Spleen (tissue), 11 donors: ENCODE data around the gene THSD7A. TPM values are rescaled to one million over a fixed set of nuclear protein-coding genes. Genes with fewer than 3 reads are reported as not detected.

ENCODE experiments used
- DNase-seq: peaks from one replicate; pipeline ENCODE4 v3.0.0-alpha.2; 2020
- H3K27ac ChIP-seq, 8 donors: fragments of 200-600 bp; sonication (generic) in 7 of 8; 1 replicate in 4 of 8; 2 replicates in 4 of 8; pipeline versions ENCODE4 v1.5.0 to v1.8.0; 2016 to 2021; ENCODE audit warnings: inconsistent platforms in 4 of 8, mild to moderate bottlenecking in 4 of 8, moderate library complexity in 1 of 8
- H3K27me3 ChIP-seq, 7 donors: fragments of 200-600 bp; sonication (generic) in 6 of 7; replicated peaks in 1 of 7; 1 replicate in 4 of 7; 2 replicates in 3 of 7; pipeline versions ENCODE4 v1.5.0 to v1.8.0; 2016 to 2021; ENCODE audit warnings: inconsistent platforms in 3 of 7, mild to moderate bottlenecking in 1 of 7
- H3K36me3 ChIP-seq, 6 donors: fragments of 200-600 bp; sonication (generic) in 5 of 6; 1 replicate in 4 of 6; 2 replicates in 2 of 6; pipeline versions ENCODE4 v1.5.0 to v1.8.0; 2016 to 2021; ENCODE audit warnings: inconsistent platforms in 2 of 6
- H3K4me1 ChIP-seq, 6 donors: fragments of 200-600 bp; sonication (generic) in 5 of 6; 1 replicate in 3 of 6; 2 replicates in 3 of 6; pipeline versions ENCODE4 v1.5.0 to v1.8.0; 2016 to 2021; ENCODE audit warnings: inconsistent platforms in 3 of 6
- H3K4me3 ChIP-seq, 8 donors: fragments of 200-600 bp; sonication (generic) in 7 of 8; 1 replicate in 4 of 8; 2 replicates in 4 of 8; pipeline versions ENCODE4 v1.5.0 to v1.8.0; 2016 to 2021; ENCODE audit warnings: inconsistent platforms in 4 of 8, mild to moderate bottlenecking in 4 of 8, moderate library complexity in 2 of 8
- H3K9me3 ChIP-seq, 8 donors: fragments of 200-600 bp; sonication (generic) in 7 of 8; 1 replicate in 4 of 8; 2 replicates in 4 of 8; pipeline versions ENCODE4 v1.5.0 to v1.8.0; 2016 to 2021; ENCODE audit warnings: inconsistent platforms in 4 of 8
- POLR2A ChIP-seq, 3 donors: fragments of 450-650 bp; IDR thresholded peaks; one replicate each; pipeline ENCODE4 v1.5.1; 2017; ENCODE audit warnings: antibody characterized with exemption in 3 of 3, mild to moderate bottlenecking in 1 of 3
- POLR2AphosphoS5 ChIP-seq, 3 donors: sonication (generic); formaldehyde crosslinking; IDR thresholded peaks; one replicate each; pipeline ENCODE4 v1.5.1; 2017; ENCODE audit warnings: antibody characterized with exemption in 3 of 3
- WGBS, 5 donors: extraction: QIAGEN DNeasy Blood & Tissue Kit in 3 of 5; methylation state at CpG; one replicate each; pipeline versions ENCODE4 v1.1.5 to v1.1.7; 2013 to 2018; 5-methylcytosine and 5-hydroxymethylcytosine counted together
- intact Hi-C: fragments of 100-400 bp; cut with DNase I; formaldehyde crosslinking; loops from one replicate; pipeline ENCODE4 v1.15.0; 2023; ENCODE audit warnings: low total_unique reads
- polyA plus RNA-seq, 3 donors: library from polyadenylated mRNA; stranded (reverse); fragments of 200-250 nt; gene quantifications; one replicate each; pipeline ENCODE4 v1.2.1, GENCODE V29; 2013
- total RNA-seq, 7 donors: library from RNA; depleted of rRNA in 3 of 7; stranded (reverse); fragments of >200 nt in 3 of 7; fragmentation: NEBNext Ultra II Directional in 4 of 7; extraction: Animal tissue kit (Norgen Biotek cat#: 25700) in 4 of 7; gene quantifications; one replicate each; pipeline versions ENCODE4 v1.1.0 to v1.2.1, GENCODE V29; 2016 to 2021
- TF ChIP-seq, protein P1 (sequence below), 11 experiments: fragments of 200-600 bp in 7 of 11; fragments of 450-650 bp in 4 of 11; sonication (generic) in 4 of 11; IDR thresholded peaks in 8 of 11; conservative IDR thresholded peaks in 3 of 11; 1 replicate in 7 of 11; 2 replicates in 4 of 11; pipeline versions ENCODE4 v1.4.0 to v1.8.0; 2016 to 2021; ENCODE audit warnings: antibody characterized with exemption in 11 of 11, inconsistent platforms in 4 of 11, mild to moderate bottlenecking in 1 of 11
- donor health status: healthy with polysubstance abuse.
- donor health status: DM: no; HTN: no; CAD: no; lungs with moderate emphysema.
- donor health status: DM: no; HTN: no; CAD: no.
- donor health status: Bipolar disorder and iron deficiency.
- donor health status: healthy.
- donor health status: DM: no; HTN: no; CAD: no.
- donor health status: DM: yes; HTN: yes; CAD: no.

Gene THSD7A
- total and polyA plus RNA-seq, 10 donors, result 0.29 to 8.7 (median 4.2) TPM

DNA sequence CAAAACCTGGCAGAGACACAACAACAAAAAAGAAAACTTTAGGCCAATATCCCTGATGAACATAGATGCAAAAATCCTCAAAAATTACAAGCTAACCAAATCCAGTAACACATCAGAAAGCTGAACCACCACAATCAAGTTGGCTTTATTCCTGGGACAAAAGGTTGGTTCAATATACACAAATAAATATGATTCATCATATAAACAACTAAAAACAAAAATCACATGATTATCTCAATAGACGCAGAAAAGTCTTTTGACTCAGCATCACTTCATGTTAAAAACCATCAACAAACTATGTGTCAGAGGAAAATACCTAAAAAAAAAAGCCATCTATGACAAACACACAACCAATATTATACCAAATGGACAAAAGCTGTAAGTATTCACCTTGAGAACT lies 283.5 kb downstream of the THSD7A start:
- Histone ChIP-seq H3K4me1 (no peaks in the 10 kb centered on the region), H3K27me3 (no peaks in the 10 kb centered on the region), H3K27ac (no peak overlapping the region), H3K9me3 (peaks cover 0 to 38% (median 13%) of the 10 kb centered on the region in 8 donors), H3K36me3 (no peaks in the 10 kb centered on the region), H3K4me3 (no peak overlapping the region)
- WGBS, 5 donors, result 38 to 93% (median 49%) methylated on average over 1 of the region's 1 CpG
- DNase-seq, result no peak
- intact Hi-C loops, result no loop called here
- TF ChIP-seq POLR2AphosphoS5 (IDR thresholded peaks at IDR 0.05) (no peak), POLR2A (IDR thresholded peaks at IDR 0.05) (no peak)
- TF ChIP-seq, protein P1, sequence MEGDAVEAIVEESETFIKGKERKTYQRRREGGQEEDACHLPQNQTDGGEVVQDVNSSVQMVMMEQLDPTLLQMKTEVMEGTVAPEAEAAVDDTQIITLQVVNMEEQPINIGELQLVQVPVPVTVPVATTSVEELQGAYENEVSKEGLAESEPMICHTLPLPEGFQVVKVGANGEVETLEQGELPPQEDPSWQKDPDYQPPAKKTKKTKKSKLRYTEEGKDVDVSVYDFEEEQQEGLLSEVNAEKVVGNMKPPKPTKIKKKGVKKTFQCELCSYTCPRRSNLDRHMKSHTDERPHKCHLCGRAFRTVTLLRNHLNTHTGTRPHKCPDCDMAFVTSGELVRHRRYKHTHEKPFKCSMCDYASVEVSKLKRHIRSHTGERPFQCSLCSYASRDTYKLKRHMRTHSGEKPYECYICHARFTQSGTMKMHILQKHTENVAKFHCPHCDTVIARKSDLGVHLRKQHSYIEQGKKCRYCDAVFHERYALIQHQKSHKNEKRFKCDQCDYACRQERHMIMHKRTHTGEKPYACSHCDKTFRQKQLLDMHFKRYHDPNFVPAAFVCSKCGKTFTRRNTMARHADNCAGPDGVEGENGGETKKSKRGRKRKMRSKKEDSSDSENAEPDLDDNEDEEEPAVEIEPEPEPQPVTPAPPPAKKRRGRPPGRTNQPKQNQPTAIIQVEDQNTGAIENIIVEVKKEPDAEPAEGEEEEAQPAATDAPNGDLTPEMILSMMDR (IDR thresholded peaks at IDR 0.05 in 8 of 11, conservative IDR thresholded peaks at IDR 0.05 in 3 of 11), result no peak

DNA sequence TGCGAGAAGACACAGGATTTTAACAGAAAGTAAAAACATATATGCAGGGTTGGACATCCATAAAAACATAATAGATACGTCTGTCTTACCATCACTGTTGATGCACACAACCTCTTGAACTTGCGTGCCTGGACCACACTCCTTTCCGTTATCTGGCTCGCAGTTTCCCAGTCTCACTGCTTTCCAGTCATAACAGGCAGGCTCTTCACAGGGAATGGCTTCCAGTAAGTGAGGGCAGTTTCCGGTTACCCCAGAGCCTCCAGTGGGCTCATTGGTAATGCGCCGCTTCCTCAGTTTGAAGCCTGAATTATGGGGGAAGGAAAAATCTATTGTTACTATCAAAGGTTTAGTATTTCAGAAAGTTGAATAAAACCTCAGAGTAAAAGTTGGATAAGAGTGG lies 290.7 kb downstream of the THSD7A start:
- no peaks in the 10 kb centered on the region for H3K27me3 ChIP-seq
- intact Hi-C loops, result no loop called here
- H3K4me3 ChIP-seq, result no peak overlapping the region
- no peak for DNase-seq
- H3K27ac ChIP-seq, result no peak overlapping the region
- TF ChIP-seq POLR2A (IDR thresholded peaks at IDR 0.05), result no peak
- TF ChIP-seq POLR2AphosphoS5 (IDR thresholded peaks at IDR 0.05), result no peak
- TF ChIP-seq, protein P1 (IDR thresholded peaks at IDR 0.05 in 8 of 11, conservative IDR thresholded peaks at IDR 0.05 in 3 of 11), result no peak
- peaks cover 0 to 14% (median 0%) of the 10 kb centered on the region in 6 donors for H3K4me1 ChIP-seq
- peaks cover 0 to 12% (median 2%) of the 10 kb centered on the region in 8 donors for H3K9me3 ChIP-seq
- H3K36me3 ChIP-seq, result no peaks in the 10 kb centered on the region
- 90 to 97% (median 94%) methylated on average over 8 of the region's 8 CpGs for WGBS, 5 donors

DNA sequence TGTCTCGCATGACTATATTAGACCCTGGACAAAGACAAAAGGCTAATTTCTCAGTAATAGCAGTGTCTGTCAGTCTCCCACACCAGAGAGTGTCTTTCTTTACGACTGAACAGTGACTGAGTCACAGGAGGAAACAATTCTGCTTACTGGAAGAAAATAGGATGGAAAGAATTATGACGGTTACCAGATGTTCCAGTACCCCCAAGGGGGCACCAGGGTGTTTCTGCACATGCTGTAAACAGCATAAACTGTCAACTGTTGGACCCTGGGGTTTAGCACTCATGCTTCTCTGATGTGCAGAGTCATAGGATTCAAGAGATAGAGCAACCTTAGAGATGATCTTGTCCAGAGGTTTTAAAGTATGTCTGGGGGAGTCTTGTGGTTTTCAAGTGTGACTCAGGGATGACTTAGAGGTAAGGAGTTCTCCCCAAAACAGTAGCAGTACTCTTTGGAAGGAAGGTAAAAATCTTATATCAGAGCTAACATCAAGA lies 291.7 kb downstream of the THSD7A start:
- H3K27ac ChIP-seq, result peak overlapping the region in 4 of 8 donors; percentile 20 to 47 (median 30)
- no peaks in the 10 kb centered on the region for H3K27me3 ChIP-seq
- intact Hi-C loops, result no loop called here
- no peaks in the 10 kb centered on the region for H3K36me3 ChIP-seq
- peaks cover 0 to 14% (median 0%) of the 10 kb centered on the region in 6 donors for H3K4me1 ChIP-seq
- H3K4me3 ChIP-seq, result no peak overlapping the region
- H3K9me3 ChIP-seq, result peaks cover 0 to 7% (median 0%) of the 10 kb centered on the region in 8 donors
- no peak for TF ChIP-seq POLR2A (IDR thresholded peaks at IDR 0.05)
- no peak for TF ChIP-seq POLR2AphosphoS5 (IDR thresholded peaks at IDR 0.05)
- TF ChIP-seq, protein P1 (IDR thresholded peaks at IDR 0.05 in 8 of 11, conservative IDR thresholded peaks at IDR 0.05 in 3 of 11), result no peak
- no peak for DNase-seq
- 0 to 21% (median 5%) methylated on average over 3 of the region's 3 CpGs for WGBS, 5 donors

DNA sequence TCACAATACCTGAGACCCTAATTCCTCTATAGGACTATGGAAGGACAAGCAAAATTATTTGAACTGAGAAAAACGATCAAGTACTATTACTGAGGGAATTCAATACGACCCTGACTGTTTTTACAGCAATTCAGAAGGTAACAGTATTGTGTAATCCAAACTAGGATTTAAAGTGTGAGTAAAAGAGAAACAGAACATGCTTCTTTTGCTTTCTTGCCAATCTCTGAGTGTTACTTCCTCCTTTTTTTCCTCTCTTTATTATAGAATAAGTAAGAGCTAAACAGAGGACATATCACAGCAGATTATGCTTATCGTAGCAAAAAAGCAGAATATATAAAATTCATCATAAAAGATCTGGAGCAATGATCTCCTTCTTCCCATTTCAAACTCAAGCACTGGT lies 292.1 kb downstream of the THSD7A start:
- H3K4me1 ChIP-seq, result peaks cover 0 to 14% (median 0%) of the 10 kb centered on the region in 6 donors
- H3K27ac ChIP-seq, result peak overlapping the region in 4 of 8 donors; percentile 20 to 47 (median 30)
- intact Hi-C loops, result no loop called here
- no peak for DNase-seq
- no peak for TF ChIP-seq POLR2A (IDR thresholded peaks at IDR 0.05)
- no peaks in the 10 kb centered on the region for H3K36me3 ChIP-seq
- H3K4me3 ChIP-seq, result no peak overlapping the region
- WGBS, 5 donors, result 8 to 10% (median 10%) methylated on average over 3 of the region's 3 CpGs
- no peaks in the 10 kb centered on the region for H3K27me3 ChIP-seq
- H3K9me3 ChIP-seq, result peaks cover 0 to 7% (median 0%) of the 10 kb centered on the region in 8 donors
